HG03575 (cell line): Measurements from ENCODE around the gene PARK7.
"Not testable (repeated sequence)": the region's sequence is repeated elsewhere in the genome, so short reads cannot be mapped to it uniquely, and the experiment has no call there.

Experiments used
- ATAC-seq: cut with Tn5 transposase; IDR thresholded peaks from one replicate; pipeline ENCODE4 v1.9.1; 2021; ENCODE audit not compliant: unreplicated experiment, insufficient number of reproducible peaks, low FRiP score; ENCODE audit errors: extremely low read depth

The PARK7 gene

DNA sequence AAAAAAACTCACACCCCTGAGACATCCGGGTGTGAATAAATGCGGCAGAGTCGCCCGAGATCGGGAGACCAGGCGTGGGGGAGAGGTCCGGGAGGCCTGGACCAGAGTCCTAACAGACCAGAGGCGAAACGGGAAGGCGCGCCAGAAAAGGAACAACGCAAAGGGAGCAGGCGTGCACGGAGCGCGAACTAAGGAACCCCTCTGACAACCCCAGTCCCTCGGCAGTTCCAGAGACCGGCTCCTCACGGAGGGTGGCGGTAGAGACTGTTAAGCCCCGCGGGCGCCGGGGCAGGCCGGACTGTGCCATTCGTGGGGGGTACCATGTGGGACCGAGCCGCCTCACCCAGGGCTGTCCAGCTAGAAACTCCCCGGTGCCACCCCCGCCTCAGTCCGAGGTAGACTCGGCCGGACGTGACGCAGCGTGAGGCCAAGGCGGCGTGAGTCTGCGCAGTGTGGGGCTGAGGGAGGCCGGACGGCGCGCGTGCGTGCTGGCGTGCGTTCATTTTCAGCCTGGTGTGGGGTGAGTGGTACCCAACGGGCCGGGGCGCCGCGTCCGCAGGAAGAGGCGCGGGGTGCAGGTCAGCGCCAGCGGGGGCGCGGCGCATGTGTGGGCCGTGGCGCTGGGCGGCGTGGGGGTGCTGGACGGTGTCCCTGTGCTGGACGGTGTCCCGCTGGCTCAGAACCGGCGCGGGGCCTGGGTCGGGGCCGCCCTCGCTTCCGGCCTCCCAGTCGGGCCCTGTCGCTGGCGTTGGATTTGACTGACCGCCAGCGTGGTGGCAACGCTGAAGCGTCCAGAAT, at the start of gene PARK7:
TSS of gene PARK7 (plus strand) at position 496 of the 798 bp plus-strand sequence. CDS start 1,075 bp downstream, outside the sequence.
- peak; percentile 65 for ATAC-seq

DNA sequence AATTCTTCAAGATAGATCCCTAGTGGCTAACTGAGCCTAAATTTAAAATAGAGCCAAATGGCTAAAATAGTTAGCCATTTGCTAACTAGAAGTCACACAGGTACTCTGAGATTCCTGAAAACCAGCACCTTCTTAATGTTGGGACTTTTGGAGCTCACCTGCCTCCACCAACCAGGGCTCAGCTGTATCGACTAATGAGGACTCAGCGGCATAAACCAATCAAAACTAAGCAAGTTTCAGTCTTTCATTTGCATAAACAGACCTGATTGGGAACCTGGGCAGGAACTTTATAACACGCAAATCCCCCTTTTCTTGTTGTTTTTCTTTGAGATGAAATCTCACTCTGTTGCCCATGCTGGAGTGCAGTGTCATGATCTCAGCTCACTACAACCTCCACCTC, 49.4 kb upstream of the PARK7 start:
- no peak for ATAC-seq

DNA sequence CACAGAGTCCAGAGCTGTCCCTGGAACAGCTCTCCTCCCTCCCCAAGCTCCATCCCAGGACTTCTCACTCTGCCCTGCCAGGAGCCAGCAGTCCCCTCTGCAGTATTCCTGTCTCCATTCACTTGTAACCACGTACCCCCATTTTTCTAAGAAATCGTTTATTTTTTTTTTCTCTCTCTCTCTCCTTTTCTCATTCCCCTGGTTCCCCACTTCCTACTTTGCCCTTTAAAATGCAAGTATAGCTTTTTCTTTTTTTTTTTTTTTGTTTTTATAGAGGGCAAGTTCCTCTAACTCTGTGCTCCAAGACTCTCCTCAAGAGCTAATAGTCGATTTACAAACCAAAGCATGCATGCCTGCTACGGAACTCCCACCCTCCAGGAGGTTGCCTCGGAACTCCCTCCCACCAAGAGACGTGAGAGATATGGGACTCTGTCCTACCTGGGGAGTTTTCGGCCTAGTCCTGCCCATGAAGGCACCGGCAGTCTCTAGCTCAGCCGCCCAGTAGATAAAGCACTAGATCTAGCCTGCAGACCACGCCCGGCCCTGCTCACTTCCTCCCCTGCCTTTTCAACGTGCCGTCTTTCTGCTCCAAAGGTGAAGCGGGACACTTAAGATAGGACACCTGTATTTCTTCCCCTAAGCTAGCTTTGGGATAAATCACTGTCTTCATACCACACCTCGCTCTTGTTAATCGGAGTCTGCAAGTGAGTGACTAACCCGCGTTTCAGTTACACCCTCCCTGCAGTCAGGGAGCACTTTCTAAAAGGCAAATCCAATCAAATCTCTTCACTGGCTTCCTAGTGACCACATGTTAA, 48.6 kb upstream of the PARK7 start:
- ATAC-seq = no peak

DNA sequence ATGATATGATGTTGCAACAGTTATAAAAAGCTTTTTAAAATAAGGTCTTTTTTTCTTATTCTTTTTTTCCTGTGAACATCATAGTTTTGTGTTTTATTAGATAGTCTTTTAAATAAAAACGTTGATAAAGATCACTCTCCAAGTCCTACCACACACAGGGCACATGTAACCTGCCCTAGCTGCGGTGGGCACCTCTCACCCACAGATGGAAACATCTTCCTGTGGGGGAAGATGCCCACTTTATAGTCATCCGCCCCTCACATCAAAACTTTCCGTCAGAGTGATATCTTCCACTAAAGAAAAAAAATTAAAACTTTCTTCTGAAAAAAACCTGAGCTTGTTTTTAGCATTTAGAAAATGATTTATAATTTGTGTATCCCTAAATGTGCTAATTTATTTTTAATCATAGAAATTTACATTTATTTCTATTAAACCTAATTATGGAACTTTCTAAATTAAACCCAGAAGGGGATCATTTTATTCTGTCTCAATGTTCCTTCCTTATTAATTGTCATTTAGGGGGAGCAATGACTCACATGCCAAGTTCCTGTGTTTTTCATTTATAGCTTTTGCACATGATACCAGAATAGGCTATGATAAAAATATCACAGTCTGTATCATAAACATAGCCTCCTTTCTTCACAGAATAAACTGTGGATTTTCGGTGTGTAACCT, 45.5 kb upstream of the PARK7 start:
- ATAC-seq = no peak

DNA sequence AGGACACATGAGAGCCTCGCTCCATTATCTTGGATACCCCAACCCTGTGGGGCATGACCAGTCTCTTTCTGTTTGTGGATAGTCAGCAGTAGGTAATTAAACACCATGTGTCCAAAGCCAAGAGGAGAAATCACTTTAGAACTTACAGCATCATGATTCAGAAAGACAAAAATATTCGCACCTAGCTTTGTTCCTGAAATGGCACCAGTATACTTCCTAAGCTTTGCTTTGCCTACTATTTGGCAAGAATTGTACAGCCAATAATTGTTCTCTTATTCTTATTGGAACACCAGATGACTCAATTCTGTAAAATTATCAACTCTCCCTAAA, 45.0 kb upstream of the PARK7 start:
- no peak for ATAC-seq

DNA sequence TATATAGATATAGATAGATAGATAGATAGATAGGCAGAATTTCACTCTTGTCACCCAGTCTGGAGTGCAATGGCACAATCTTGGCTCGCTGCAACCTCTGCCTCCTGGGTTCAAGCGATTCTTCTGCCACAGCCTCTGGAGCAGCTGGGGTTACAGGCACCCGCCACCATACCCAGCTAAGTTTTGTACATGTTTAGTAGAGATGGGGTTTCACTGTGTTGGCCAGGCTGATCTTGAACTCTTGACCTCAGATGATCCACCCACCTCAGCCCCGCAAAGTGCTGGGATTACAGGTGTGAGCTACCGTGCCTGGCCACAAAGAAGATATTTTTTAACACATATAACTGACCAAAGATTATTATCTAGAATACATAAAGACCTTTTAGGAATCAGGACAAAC, 43.5 kb upstream of the PARK7 start:
- not testable (repeated sequence) for ATAC-seq

DNA sequence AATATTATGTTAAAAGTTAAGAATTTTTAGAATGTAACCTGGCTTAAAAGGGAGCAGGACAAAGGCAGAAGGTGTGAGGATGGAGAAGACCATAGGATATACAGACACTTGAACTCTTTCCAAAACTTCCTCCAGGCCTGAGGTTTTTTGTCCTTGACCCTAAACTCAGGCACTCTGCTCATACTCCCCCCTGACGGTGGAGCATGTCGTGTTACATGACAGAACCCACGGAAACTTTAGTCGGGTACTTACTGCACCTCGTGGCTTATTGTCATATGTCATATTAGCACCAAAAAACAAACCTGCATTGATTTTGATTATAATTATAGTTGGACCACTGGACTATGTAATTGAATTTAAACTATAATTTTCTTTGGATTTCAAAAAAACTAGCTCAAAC, 41.6 kb upstream of the PARK7 start:
- ATAC-seq = no peak

DNA sequence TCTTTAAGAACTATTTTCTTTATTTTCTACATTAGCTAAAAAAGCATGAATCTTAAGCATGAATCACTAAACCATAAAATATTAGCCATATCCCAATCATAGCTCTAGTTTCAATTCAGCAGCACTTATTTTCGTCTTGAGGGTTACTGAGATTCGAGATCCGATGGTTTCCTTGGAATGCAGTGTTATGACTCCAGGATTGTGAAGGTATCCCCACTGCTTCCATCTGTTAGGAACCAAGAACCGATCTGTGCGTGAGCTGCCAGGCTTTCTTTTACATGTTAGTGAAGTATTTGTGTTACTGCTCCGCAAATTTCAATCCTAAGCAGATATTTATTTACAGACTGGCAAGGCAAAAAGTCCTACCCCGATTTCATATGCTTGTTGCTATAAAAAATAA, 39.7 kb upstream of the PARK7 start:
- no peak for ATAC-seq

DNA sequence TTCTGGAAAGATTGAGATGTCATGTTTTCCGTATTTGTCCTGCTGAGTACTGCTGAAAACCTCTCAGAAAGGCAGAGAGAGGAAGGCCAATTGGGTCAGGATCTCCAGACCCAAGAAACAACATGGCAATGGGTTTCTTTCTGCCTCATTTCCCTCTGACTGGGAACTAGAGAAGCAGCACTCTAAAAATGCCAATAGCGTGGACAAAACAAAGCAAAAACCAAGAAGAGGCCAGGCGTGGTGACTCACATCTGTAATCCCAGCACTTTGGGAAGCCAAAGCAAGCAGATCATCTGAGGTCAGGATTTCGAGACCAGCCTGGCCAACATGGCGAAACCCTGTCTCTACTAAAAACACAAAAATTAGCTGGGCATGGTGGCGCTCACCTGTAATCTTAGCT, 39.2 kb upstream of the PARK7 start:
- no peak for ATAC-seq

DNA sequence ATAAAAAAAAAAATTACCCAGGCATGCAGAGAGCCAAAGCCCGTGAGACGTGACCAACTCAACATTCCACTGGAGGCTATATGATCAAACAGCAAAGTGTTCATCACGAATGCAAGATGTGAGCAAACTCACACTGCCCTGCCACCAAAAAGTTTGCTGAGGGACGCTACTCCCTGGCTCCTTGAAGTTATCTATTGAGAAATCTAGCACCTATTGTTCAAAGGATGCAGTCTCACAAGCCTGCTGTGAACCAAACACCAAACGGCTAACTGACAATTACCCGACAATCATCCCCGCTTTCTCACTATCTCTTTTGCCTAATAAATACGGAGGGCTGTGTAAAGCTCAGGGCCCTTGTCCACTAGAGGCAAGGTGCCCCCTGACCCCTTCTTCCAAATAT, 34.5 kb upstream of the PARK7 start:
- not testable (repeated sequence) for ATAC-seq

DNA sequence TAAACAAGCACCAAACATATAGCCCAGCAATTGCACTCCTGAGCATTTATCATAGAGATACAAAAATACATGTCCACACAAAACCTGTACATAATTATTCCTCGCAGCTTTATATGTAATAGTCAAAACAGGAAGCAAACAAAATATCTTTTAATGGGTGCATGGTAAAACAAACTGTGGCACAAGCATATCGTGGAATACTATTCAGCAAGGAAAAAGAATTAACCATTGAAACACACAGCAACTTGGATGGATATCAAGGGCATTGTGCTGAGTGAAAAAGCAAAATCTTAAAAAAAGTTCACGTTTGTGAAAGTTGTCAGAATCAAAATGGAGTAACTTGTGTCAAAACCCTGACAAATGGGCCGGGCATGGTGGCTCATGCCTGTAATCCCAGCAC, 33.3 kb upstream of the PARK7 start:
- ATAC-seq = no peak

DNA sequence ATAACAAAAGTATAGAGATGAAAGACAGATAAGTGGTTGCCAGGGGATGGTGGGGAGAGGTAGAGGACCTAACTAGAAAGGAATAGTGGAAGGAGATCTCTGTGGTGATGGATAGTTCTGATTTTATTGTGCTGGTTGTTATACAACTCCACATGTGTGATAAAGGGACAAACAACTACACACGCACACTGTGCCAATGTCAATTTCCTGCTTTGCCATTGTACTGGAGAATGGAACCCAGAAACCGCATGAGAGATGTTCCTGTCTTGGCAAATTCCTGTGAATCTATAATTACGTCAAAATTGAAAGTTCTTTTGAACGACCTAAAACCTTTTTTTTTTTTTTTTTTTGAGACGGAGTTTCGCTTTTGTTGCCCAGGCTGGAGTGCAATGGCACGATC, 31.9 kb upstream of the PARK7 start:
- no peak for ATAC-seq

DNA sequence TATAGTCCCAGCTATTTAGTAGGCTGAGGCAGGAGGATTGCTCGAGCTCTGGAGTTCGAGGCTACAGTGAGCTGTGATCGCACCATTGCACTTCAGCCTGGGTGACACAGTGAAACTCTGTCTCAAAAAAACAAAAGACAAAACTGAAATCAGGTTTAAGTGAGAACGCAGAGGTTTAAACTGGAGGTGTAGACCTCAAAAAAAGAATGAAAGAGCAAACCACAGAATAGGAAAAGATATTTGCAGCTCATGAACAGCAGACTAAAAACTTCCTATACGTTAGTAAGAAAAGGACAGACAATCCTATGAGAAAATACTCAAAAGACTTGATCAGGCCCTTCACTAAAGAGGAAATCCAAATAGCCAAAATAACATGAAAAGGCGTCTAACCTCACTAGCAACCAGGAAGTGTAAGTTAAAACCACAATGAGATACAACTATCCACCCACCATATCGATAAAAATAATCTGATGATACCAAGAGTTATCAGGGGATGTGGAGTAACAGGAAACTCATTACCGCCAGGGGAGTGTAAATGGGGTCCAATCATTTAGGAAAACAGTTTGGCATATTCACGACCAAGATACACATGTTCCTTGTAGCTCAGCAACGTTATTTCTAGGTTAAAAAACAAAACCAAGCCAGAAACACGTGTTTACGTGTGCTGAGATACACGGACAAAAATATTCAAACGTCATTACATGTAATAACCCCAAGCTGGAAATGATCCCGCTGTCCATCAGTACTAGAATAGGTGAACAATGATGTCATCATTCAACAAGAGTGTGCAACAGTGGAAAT, 30.7 kb upstream of the PARK7 start:
- no peak for ATAC-seq

DNA sequence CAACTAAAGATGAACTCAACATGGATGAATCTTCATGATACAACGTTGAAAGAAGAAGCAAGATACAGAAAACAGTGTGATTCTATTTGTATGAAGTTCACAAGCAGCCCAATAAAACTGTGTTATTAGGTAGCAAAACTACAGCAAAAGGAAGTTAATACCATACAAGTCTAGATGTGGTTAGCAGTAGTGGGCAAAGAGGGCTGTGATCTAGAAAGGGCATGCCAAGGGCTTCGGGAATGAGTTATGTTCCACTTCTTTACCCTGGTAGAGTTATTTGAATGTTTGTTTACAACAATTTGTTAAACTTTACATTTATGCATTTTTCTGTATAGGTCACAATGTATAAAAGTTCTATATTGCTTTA, 30.1 kb upstream of the PARK7 start:
- no peak for ATAC-seq

DNA sequence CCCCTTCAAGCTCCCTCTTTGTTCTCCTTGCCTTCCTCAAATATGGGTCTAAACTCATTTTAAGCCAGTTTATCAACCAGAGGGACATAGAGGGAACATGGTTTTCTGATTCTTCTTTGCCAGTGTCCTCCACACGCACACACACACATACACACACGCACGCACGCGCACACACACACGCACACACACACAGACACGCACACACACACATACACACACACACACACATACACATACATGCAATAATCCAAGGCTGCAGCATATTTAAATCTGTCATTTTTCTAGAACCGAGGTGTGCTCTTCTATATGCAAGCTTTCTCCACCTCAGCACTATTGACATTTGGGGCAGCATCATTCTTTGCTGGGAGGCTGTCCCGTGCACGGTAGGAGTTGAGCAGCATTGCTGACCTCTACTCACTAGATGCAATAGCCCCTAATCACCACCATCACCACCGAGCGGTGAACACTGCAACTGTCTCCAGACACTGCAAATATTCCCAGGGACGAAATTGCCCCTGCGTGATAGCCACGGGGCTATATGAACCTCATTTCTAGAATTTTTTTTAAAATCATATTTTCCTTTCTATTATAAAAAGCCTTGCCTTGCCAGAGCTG, 28.9 kb upstream of the PARK7 start:
- no peak for ATAC-seq

DNA sequence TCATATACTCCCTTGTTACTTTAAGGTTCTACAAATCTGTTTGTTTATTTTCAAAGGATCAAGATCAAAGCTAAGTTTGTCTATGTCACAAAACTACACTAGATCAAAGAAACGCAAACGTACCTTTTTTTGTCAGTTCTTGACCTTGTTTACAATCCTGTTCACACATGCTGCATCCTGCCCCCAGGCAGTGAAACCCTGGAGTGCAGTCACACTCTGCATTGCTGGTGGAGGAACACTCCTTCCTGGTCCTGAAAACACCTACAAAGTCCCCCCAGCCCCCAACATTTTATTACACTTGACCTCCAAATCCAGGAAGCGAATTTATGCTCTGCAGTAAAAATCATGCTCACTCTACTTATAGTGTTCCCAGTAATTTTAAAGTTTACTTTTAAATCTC, 23.4 kb upstream of the PARK7 start:
- no peak for ATAC-seq

DNA sequence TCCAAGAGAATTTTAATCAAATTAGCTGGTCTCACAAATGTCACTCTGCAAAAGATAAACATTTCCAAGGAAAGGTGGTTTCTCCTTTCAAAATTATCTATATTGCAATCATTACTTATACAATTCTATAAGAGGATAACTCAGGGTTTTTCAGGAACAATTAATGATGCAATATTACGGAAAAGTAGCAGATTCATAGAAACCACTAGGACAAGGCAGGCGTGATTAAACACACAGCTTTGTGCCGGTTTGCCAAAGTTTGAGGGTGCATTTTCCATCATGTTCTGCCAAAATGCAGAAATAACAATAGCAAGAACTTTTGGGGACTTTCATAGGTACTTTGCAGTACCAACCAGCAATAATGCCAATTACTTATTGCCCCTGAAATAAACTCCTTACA, 21.5 kb upstream of the PARK7 start:
- no peak for ATAC-seq

DNA sequence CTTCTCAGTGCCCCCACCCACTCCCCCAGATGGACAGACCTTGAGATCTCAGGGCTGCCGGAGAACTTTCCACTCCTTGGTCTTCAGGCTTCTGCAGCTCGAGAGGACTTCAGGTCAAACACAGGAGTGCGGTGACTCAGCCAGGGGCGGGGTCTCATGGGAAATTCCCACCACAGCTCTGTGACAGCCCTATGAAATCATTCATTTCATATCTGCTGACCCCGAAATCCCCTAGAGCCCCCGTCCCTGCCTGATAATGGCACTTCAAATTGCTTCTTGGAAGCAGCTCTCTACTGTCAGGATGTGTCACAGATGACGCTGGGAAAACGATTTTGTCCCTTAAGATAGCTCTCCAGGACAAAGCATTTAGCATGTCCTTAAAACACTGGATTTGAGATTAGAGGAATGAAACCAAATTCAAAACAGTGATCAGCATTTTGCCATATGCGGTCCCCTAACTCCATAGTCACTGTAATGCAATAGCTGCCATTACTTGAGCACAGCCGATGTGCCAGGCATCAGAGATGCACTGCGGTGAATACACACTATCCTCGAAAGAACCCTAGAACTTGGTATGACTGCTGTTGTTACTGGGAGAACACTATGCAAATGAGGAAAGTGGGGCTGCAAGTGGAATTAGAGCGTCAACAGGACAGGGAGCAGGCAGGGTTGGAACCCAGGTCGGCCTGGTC, 20.6 kb upstream of the PARK7 start, which contains the start of gene TNFRSF9:
TSS of gene TNFRSF9 (minus strand) at position 95 of the 692 bp plus-strand sequence. CDS start 845 bp downstream, outside the sequence.
- no peak for ATAC-seq
